Stomach (tissue), 19 donors: ENCODE data around the gene BEST2. TPM values are rescaled to one million over a fixed set of nuclear protein-coding genes. Genes with fewer than 3 reads are reported as not detected.

Source experiments
- DNase-seq, 2 donors: peaks; one replicate each; pipeline versions ENCODE4 v3.0.0 to v3.0.0-alpha.2; 2013 to 2019
- H3K27ac ChIP-seq, 5 donors: fragments of 200-600 bp in 4 of 5; sonication (generic) in 4 of 5; one replicate each; pipeline ENCODE4 v1.5.1; 2013 to 2019; ENCODE audit warnings: mild to moderate bottlenecking in 1 of 5, moderate library complexity in 1 of 5
- H3K27me3 ChIP-seq, 3 donors: fragments of 200-600 bp; sonication (generic); one replicate each; pipeline ENCODE4 v1.5.1; 2017 to 2019; ENCODE audit warnings: mixed run types in 1 of 3
- H3K36me3 ChIP-seq, 4 donors: fragments of 200-600 bp; sonication (generic); 1 replicate in 3 of 4; 2 replicates in 1 of 4; pipeline ENCODE4 v1.5.1; 2016 to 2019
- H3K4me1 ChIP-seq, 4 donors: fragments of 200-600 bp; sonication (generic); one replicate each; pipeline ENCODE4 v1.5.1; 2016 to 2019
- H3K4me3 ChIP-seq, 4 donors: fragments of 200-600 bp; sonication (generic) in 3 of 4; one replicate each; pipeline ENCODE4 v1.5.1; 2016 to 2019; ENCODE audit warnings: mild to moderate bottlenecking in 1 of 4
- H3K9me3 ChIP-seq, 4 donors: fragments of 200-600 bp; sonication (generic); one replicate each; pipeline ENCODE4 v1.5.1; 2016 to 2019
- EP300 ChIP-seq: sonication (generic); formaldehyde crosslinking; IDR thresholded peaks from one replicate; pipeline ENCODE4 v1.6.1; 2017; ENCODE audit warnings: antibody characterized with exemption
- POLR2A ChIP-seq, 4 donors: fragments of 450-650 bp; IDR thresholded peaks; one replicate each; pipeline ENCODE4 v1.6.1; 2016; ENCODE audit warnings: antibody characterized with exemption in 4 of 4, control low read depth in 2 of 4, mild to moderate bottlenecking in 1 of 4, moderate library complexity in 1 of 4
- POLR2AphosphoS5 ChIP-seq, 3 donors: sonication (generic); formaldehyde crosslinking; IDR thresholded peaks; one replicate each; pipeline ENCODE4 v1.6.1; 2016; ENCODE audit warnings: antibody characterized with exemption in 3 of 3
- WGBS, 5 donors: extraction: QIAGEN DNeasy Blood & Tissue Kit in 3 of 5; methylation state at CpG; one replicate each; pipeline versions ENCODE4 v1.1.5 to v1.1.7; 2013 to 2018; 5-methylcytosine and 5-hydroxymethylcytosine counted together
- intact Hi-C: fragments of 100-400 bp; cut with DNase I; formaldehyde crosslinking; loops from one replicate; pipeline ENCODE4 v1.15.1; 2023; ENCODE audit warnings: low total_unique reads
- long read RNA-seq, 10 donors: transcript quantifications; one replicate each; lab custom pipeline, GENCODE V29; 2026
- polyA plus RNA-seq, 3 donors: library from polyadenylated mRNA; stranded (reverse); fragments of 200-250 nt; gene quantifications; one replicate each; pipeline ENCODE4 v1.2.3, GENCODE V29; 2013
- total RNA-seq, 5 donors: library from RNA; depleted of rRNA; stranded (reverse); fragments of >200 nt; gene quantifications; one replicate each; pipeline versions ENCODE4 v1.1.0 to v1.2.3, GENCODE V29; 2014 to 2016
- TF ChIP-seq, protein P1 (sequence below), 7 experiments: fragments of 450-650 bp in 4 of 7; fragments of 200-600 bp in 3 of 7; sonication (generic) in 3 of 7; IDR thresholded peaks; one replicate each; pipeline ENCODE4 v1.5.1; 2016 to 2019; ENCODE audit warnings: antibody characterized with exemption in 7 of 7, control low read depth in 2 of 7, mild to moderate bottlenecking in 1 of 7
- donor health status: healthy with polysubstance abuse.
- donor health status: Bipolar disorder and iron deficiency.
- donor health status: healthy.

BEST2 gene
- total RNA-seq, result 100 to 1,000 TPM in 1 of 5 donors, not detected in 4; 165 TPM
- under 1 TPM in 1 of 3 donors, not detected in 2; 0.08 TPM for polyA plus RNA-seq
- long read RNA-seq, donor 1, result 0 reads
- long read RNA-seq, donor 2, result 0 reads
- long read RNA-seq, donor 3, result 0 reads
- long read RNA-seq, donor 4, result 0 reads
- long read RNA-seq, donor 5, result 0 reads
- long read RNA-seq, donor 6, result 0 reads
- long read RNA-seq, donor 7, result 0 reads
- long read RNA-seq, donor 8, result 0 reads
- long read RNA-seq, donor 9, result 0 reads
- long read RNA-seq, donor 10, result 0 reads

DNA sequence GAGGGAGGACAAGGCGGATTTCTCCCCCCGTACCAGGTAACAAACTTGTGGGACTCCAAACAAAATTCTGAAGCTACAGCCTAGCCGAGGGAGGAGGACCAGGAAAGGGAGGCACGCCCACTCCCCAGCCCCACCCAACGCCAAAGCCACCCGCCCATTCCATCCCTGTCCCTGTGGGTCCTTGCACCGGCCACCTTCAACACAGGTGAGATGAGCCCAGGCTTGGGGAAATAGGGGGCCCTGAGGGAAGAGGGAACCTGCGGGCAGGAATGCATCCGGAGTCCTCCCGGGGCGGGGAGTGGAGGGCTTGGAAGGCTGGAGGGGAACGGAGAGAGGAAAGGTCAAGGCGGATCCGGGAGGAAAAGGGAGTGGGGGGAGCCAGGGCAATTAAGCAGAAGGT, at the start of gene BEST2:
BEST2 (plus strand) TSS at position 157 of the 400 bp plus-strand sequence. CDS start 802 bp downstream, outside the sequence.
- WGBS, 5 donors, result 36 to 52% (median 42%) methylated on average over 14 of the region's 14 CpGs
- no peak within 1 kb of the TSS for H3K27ac ChIP-seq
- peaks cover 0 to 52% (median 30%) of the 10 kb centered on the region in 3 donors for H3K27me3 ChIP-seq
- peaks cover 16 to 21% (median 17%) of the 10 kb centered on the region in 4 donors for H3K36me3 ChIP-seq
- no peak for DNase-seq
- intact Hi-C loops, result no loop called here
- peaks cover 0 to 9% (median 0%) of the 10 kb centered on the region in 4 donors for H3K4me1 ChIP-seq
- H3K9me3 ChIP-seq, result peaks cover 0 to 8% (median 6%) of the 10 kb centered on the region in 4 donors
- H3K4me3 ChIP-seq, result no peak within 1 kb of the TSS
- TF ChIP-seq EP300 (no peak), POLR2AphosphoS5 (IDR thresholded peaks at IDR 0.05) (no peak), POLR2A (IDR thresholded peaks at IDR 0.05) (no peak)
- TF ChIP-seq, protein P1, sequence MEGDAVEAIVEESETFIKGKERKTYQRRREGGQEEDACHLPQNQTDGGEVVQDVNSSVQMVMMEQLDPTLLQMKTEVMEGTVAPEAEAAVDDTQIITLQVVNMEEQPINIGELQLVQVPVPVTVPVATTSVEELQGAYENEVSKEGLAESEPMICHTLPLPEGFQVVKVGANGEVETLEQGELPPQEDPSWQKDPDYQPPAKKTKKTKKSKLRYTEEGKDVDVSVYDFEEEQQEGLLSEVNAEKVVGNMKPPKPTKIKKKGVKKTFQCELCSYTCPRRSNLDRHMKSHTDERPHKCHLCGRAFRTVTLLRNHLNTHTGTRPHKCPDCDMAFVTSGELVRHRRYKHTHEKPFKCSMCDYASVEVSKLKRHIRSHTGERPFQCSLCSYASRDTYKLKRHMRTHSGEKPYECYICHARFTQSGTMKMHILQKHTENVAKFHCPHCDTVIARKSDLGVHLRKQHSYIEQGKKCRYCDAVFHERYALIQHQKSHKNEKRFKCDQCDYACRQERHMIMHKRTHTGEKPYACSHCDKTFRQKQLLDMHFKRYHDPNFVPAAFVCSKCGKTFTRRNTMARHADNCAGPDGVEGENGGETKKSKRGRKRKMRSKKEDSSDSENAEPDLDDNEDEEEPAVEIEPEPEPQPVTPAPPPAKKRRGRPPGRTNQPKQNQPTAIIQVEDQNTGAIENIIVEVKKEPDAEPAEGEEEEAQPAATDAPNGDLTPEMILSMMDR (IDR thresholded peaks at IDR 0.05), result no peak

DNA sequence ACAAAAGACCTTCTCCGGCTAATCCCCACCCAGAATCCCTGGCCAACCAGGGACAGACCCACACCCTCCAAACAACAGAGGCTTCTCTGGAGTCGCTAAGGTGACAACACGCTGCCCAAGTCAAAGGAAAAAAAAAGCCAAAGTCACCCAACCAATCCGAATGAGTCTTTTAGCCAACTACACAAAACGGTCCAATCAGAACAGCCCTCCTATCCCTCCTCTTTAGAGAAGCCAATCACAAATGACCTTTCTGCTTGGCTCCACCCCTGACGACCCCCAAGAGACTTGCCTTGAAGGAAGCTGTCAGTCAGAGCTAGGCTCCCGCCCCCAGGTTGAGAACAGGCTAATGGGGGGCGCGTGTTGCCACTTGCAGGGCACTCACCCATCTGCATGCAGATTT, 48.5 kb upstream of the BEST2 start:
- 62 to 76% (median 67%) methylated on average over 8 to 9 of the region's 9 CpGs for WGBS, 5 donors
- intact Hi-C loops, result no loop called here
- Histone ChIP-seq H3K27me3 (no peaks in the 10 kb centered on the region), H3K27ac (no peak overlapping the region), H3K4me1 (no peaks in the 10 kb centered on the region), H3K9me3 (no peaks in the 10 kb centered on the region), H3K4me3 (no peak overlapping the region), H3K36me3 (peaks cover 69 to 96% (median 95%) of the 10 kb centered on the region in 4 donors)
- TF ChIP-seq EP300 (no peak), POLR2AphosphoS5 (IDR thresholded peaks at IDR 0.05) (no peak), POLR2A (IDR thresholded peaks at IDR 0.05) (no peak)
- TF ChIP-seq, protein P1 (IDR thresholded peaks at IDR 0.05), result no peak
- peak in 1 of 2 donors; percentile 59 for DNase-seq

DNA sequence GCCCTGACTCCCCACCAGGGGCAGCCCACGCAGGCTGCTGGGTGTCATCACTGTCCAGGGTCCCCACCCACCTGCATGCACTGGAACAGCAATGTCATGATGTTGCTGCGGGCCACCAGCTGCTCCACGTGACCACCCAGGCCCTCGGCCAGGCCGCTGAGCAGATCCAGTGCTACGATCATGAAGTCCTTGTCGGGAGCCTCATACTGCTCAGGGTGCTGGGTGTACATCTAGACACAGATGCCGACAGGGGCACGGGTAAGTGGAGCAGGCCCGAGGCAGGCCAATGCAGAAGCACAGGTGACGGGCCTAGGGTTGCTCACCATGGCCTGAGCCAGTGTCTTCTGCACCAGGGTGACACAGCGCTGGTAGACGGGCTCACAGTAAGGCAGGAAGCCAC, 46.4 kb upstream of the BEST2 start:
- no peak for DNase-seq
- Histone ChIP-seq H3K4me3 (no peak overlapping the region), H3K27ac (no peak overlapping the region), H3K4me1 (no peaks in the 10 kb centered on the region), H3K9me3 (no peaks in the 10 kb centered on the region), H3K36me3 (peaks cover 88 to 100% (median 100%) of the 10 kb centered on the region in 4 donors), H3K27me3 (no peaks in the 10 kb centered on the region)
- intact Hi-C loops, result no loop called here
- WGBS, 5 donors, result 92 to 98% (median 95%) methylated on average over 8 to 13 of the region's 13 CpGs
- TF ChIP-seq POLR2AphosphoS5 (IDR thresholded peaks at IDR 0.05), result no peak
- TF ChIP-seq, protein P1 (IDR thresholded peaks at IDR 0.05), result no peak

DNA sequence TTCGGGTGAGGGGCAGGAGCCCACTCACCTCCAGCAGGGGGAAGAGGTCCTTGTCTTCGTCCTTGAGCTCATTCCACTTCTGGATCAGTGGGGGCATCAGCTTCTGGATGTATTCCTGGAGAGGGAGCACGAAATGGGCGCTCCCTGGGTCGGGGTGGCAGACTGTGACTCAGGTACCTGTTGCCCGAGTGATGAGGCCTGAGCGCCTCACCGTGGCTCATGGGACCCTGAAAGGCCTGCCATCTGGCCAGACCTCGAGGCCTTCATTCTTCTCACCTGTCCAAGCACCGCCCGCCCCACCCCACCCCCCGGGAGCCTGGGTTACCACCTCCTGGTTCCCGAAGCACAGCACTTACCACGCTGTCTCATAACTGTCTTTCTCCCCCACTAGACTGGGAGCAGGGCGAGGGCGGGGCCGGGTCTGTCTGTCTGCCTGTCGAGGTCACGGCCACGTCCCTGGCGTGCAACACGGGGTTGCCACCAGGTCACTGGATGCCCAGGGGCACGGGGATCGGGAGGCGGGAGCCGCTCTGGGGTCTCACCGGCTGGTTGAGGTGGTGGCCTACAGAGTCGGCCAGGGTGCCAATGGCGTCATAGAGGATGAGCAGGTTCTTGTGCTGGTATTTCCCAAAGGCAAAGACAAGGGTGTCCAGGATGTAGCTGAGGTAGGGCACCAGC, 45.8 kb upstream of the BEST2 start:
- Histone ChIP-seq H3K4me1 (no peaks in the 10 kb centered on the region), H3K9me3 (no peaks in the 10 kb centered on the region), H3K4me3 (no peak overlapping the region), H3K27me3 (no peaks in the 10 kb centered on the region), H3K27ac (no peak overlapping the region), H3K36me3 (peaks cover 89 to 100% (median 100%) of the 10 kb centered on the region in 4 donors)
- WGBS, 5 donors, result 87 to 93% (median 93%) methylated on average over 22 to 29 of the region's 29 CpGs
- TF ChIP-seq POLR2AphosphoS5 (IDR thresholded peaks at IDR 0.05) (no peak), EP300 (no peak), POLR2A (IDR thresholded peaks at IDR 0.05) (no peak)
- TF ChIP-seq, protein P1 (IDR thresholded peaks at IDR 0.05), result no peak
- no peak for DNase-seq
- intact Hi-C loops, result no loop called here
